CD4-positive, alpha-beta T cell treated with Interleukin-6 at 100 ng/mL for 8 hours (primary cell): Measurements from ENCODE around the gene MMP20.

Source experiments
- DNase-seq: peaks from one replicate; pipeline ENCODE4 v3.0.0-alpha.2; 2020; ENCODE audit warnings: mixed read lengths, low spot score

MMP20 gene

GRCh38 chr11:102623128-102623527 lies 2.0 kb downstream of the MMP20 start:
- DNase-seq = no peak

- DNase-seq = no peak
These were observed 2.9 kb downstream of the MMP20 start for GRCh38 chr11:102622258-102622657.

GRCh38 chr11:102620818-102621561 lies 4.1 kb downstream of the MMP20 start:
- DNase-seq = no peak

- no peak for DNase-seq
These were observed 5.0 kb downstream of the MMP20 start for GRCh38 chr11:102620179-102620578.

- no peak for DNase-seq
These were observed 7.6 kb downstream of the MMP20 start for GRCh38 chr11:102617466-102618008.

GRCh38 chr11:102615894-102616432 lies 9.2 kb downstream of the MMP20 start:
- DNase-seq = no peak

- no peak for DNase-seq
These were observed 9.8 kb downstream of the MMP20 start for GRCh38 chr11:102615077-102615893.

- DNase-seq = no peak
These were observed 10.6 kb downstream of the MMP20 start for GRCh38 chr11:102614485-102614884.

- no peak for DNase-seq
These were observed 11.1 kb downstream of the MMP20 start for GRCh38 chr11:102614031-102614430.

- no peak for DNase-seq
These were observed 11.7 kb downstream of the MMP20 start for GRCh38 chr11:102613450-102613849.

- no peak for DNase-seq
These were observed 13.8 kb downstream of the MMP20 start for GRCh38 chr11:102611291-102611690.

- no peak for DNase-seq
These were observed 14.9 kb downstream of the MMP20 start for GRCh38 chr11:102610200-102610599.

- DNase-seq = no peak
These were observed 16.4 kb downstream of the MMP20 start for GRCh38 chr11:102608699-102609098.

GRCh38 chr11:102604875-102605274 lies 20.3 kb downstream of the MMP20 start:
- no peak for DNase-seq

GRCh38 chr11:102604011-102604410 lies 21.1 kb downstream of the MMP20 start:
- no peak for DNase-seq

- no peak for DNase-seq
These were observed 21.6 kb downstream of the MMP20 start for GRCh38 chr11:102603576-102603975.

- DNase-seq = no peak
These were observed 22.0 kb downstream of the MMP20 start for GRCh38 chr11:102603091-102603490.

- DNase-seq = no peak
These were observed 24.5 kb downstream of the MMP20 start for GRCh38 chr11:102600666-102601065.

GRCh38 chr11:102599642-102600261 lies 25.4 kb downstream of the MMP20 start:
- DNase-seq = no peak

- DNase-seq = no peak
These were observed 26.9 kb downstream of the MMP20 start for GRCh38 chr11:102598272-102598671.

GRCh38 chr11:102596578-102596977 lies 28.6 kb downstream of the MMP20 start:
- no peak for DNase-seq
